ENCODE data around the gene DLX3. TPM values are rescaled to one million over a fixed set of nuclear protein-coding genes. Genes with fewer than 3 reads are reported as not detected.

Gene DLX3
- total RNA-seq, 1 experiment from 2014 or later: 1.2 TPM

DNA sequence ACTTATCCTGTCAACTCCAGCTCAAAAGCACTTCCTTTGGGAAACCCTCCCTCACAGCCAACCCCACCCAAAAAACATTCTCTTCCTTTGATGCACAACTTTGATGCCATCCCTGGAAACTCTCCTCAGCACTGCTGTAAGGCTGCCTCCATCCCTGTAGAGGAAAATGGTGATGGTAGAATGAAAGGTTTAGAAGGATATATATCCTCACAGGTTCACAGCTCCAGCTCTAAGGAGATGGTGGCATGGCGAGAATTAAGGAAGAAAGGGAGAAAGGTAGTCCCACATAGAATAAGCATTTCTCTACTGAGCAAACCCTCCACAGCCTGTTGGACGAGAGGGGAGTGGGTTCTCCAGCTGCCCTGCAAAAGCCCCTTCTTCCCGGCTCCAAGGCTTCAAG lies 28.3 kb downstream of the DLX3 start:
- WGBS (ENCODE audit: extremely low coverage, insufficient read length, low lambda C conversion rate): no CpG with 5 or more reads among the region's 3 CpGs
- no peaks in the 10 kb centered on the region for H4K20me1 ChIP-seq (ENCODE audit: control insufficient read depth, insufficient read depth, insufficient read length)

More for the DNA sequence above, 28.3 kb downstream of the DLX3 start:
- H3K4ac ChIP-seq (ENCODE audit: low read depth, low read length): no peak overlapping the region
- peak overlapping the region in 1 of 2 experiments; percentile 15; a peak in 1 of 5 replicates for H3K4me3 Mint-ChIP-seq
- H3K18ac ChIP-seq (ENCODE audit: insufficient read length, low read depth, low read length): no peak overlapping the region
- H3K27me3 ChIP-seq (ENCODE audit: insufficient read depth, low read length): peaks cover 89% of the 10 kb centered on the region
- no peak overlapping the region for H3K56ac ChIP-seq (ENCODE audit: insufficient read length, low read depth, low read length)
- H3K4me1 Mint-ChIP-seq: peaks cover 40 to 61% of the 10 kb centered on the region in 2 experiments
- no peaks in the 10 kb centered on the region for H3K79me1 ChIP-seq (ENCODE audit: insufficient read depth, low read depth, low read length, poor library complexity, severe bottlenecking)
- peaks cover 0 to 15% of the 10 kb centered on the region in 2 experiments; a peak in 3 of 5 replicates for H3K9me3 Mint-ChIP-seq
- no peak for DNase-seq
- no peak overlapping the region for H3K9ac ChIP-seq (ENCODE audit: extremely low read depth, insufficient read length, low read length)
- no peak overlapping the region for H4K91ac ChIP-seq (ENCODE audit: insufficient read length, low read depth, low read length)
- no peak overlapping the region for H3K23ac ChIP-seq (ENCODE audit: insufficient read length, low read depth, low read length)
- no peaks in the 10 kb centered on the region for H3K9me3 ChIP-seq (ENCODE audit: control insufficient read depth, low read depth, low read length)
- no peak for TF ChIP-seq CTCF (conservative IDR thresholded peaks at IDR 0.05)
- H3K14ac ChIP-seq (ENCODE audit: insufficient read depth, low read length): no peak overlapping the region
- H3K36me3 Mint-ChIP-seq (ENCODE audit: insufficient read depth in 1 of 3, low read depth in 3 of 3): no peaks in the 10 kb centered on the region; a peak in 2 of 7 replicates
- no peak overlapping the region for H2BK20ac ChIP-seq (ENCODE audit: low read depth, low read length, poor library complexity, severe bottlenecking)
- no peak overlapping the region for H4K8ac ChIP-seq (replicated peaks; ENCODE audit: insufficient read length, low read depth, low read length)
- H3K23me2 ChIP-seq (ENCODE audit: insufficient read length, low read depth, low read length, poor library complexity, severe bottlenecking): peaks cover 16% of the 10 kb centered on the region
- H4K5ac ChIP-seq (ENCODE audit: insufficient read length, low read depth, low read length): no peak overlapping the region
- no peak overlapping the region for H2BK120ac ChIP-seq (ENCODE audit: low read depth, low read length, poor library complexity, severe bottlenecking)
- H3K27me3 Mint-ChIP-seq (ENCODE audit: low read depth): peaks cover 98% of the 10 kb centered on the region
- peak overlapping the region in 1 of 3 experiments; percentile 62; a peak in 1 of 7 replicates for H3K27ac Mint-ChIP-seq
- no peaks in the 10 kb centered on the region for H3K4me1 ChIP-seq (ENCODE audit: insufficient read depth, low read length)
- H3K79me2 ChIP-seq (ENCODE audit: insufficient read depth, low read length): no peaks in the 10 kb centered on the region
- H2BK12ac ChIP-seq (ENCODE audit: insufficient read length, low read depth, low read length): no peak overlapping the region
- no peak overlapping the region for H3T11ph ChIP-seq (ENCODE audit: low read length)
- H3K27ac ChIP-seq (ENCODE audit: insufficient read length, low read depth, low read length): no peak overlapping the region
- no peak overlapping the region for H2AK5ac ChIP-seq (ENCODE audit: insufficient read length, low read length)
- no peak overlapping the region for H2AFZ ChIP-seq (ENCODE audit: low read length)
- H2BK15ac ChIP-seq (ENCODE audit: low read depth, low read length): no peak overlapping the region
- H2BK5ac ChIP-seq (ENCODE audit: insufficient read length, low read length): no peak overlapping the region
- H3K4me2 ChIP-seq (ENCODE audit: insufficient read depth, insufficient read length, low read length): no peak overlapping the region
